ENCODE measurements around the gene POU2AF3.
"Not testable (repeated sequence)": the region's sequence is repeated elsewhere in the genome, so short reads cannot be mapped to it uniquely, and the experiment has no call there.

Gene POU2AF3

GRCh38 chr11:111310088-111310487 is 11.7 kb downstream of the POU2AF3 start:
- no peak for TF ChIP-seq CTCF (IDR thresholded peaks at IDR 0.05; ENCODE audit: low read depth, low read length)
- no peak for DNase-seq (ENCODE audit: low read depth in 2 of 2)
- H3K4me3 ChIP-seq (replicated peaks in 1 of 2; ENCODE audit: low read depth in 2 of 2, low read length in 2 of 2), result no peak overlapping the region

- no peak for DNase-seq (ENCODE audit: low read depth in 2 of 2)
- TF ChIP-seq CTCF (IDR thresholded peaks at IDR 0.05; ENCODE audit: low read depth, low read length), result no peak
- no peak overlapping the region for H3K4me3 ChIP-seq (replicated peaks in 1 of 2; ENCODE audit: low read depth in 2 of 2, low read length in 2 of 2)
Observed at GRCh38 chr11:111310723-111311122, 12.4 kb downstream of the POU2AF3 start.

GRCh38 chr11:111312076-111312475 is 13.7 kb downstream of the POU2AF3 start:
- H3K4me3 ChIP-seq (replicated peaks in 1 of 2; ENCODE audit: low read depth in 2 of 2, low read length in 2 of 2), result no peak overlapping the region
- TF ChIP-seq CTCF (IDR thresholded peaks at IDR 0.05; ENCODE audit: low read depth, low read length), result no peak
- DNase-seq (ENCODE audit: low read depth in 2 of 2), result no peak

- no peak for DNase-seq (ENCODE audit: low read depth in 2 of 2)
- no peak for TF ChIP-seq CTCF (IDR thresholded peaks at IDR 0.05; ENCODE audit: low read depth, low read length)
- no peak overlapping the region for H3K4me3 ChIP-seq (replicated peaks in 1 of 2; ENCODE audit: low read depth in 2 of 2, low read length in 2 of 2)
Observed at GRCh38 chr11:111319296-111319695, 20.9 kb downstream of the POU2AF3 start.

- H3K4me3 ChIP-seq (replicated peaks in 1 of 2; ENCODE audit: low read depth in 2 of 2, low read length in 2 of 2); DNase-seq (ENCODE audit: low read depth in 2 of 2): not testable (repeated sequence)
Observed at GRCh38 chr11:111320199-111320598, 21.9 kb downstream of the POU2AF3 start.

- H3K4me3 ChIP-seq (replicated peaks in 1 of 2; ENCODE audit: low read depth in 2 of 2, low read length in 2 of 2), result no peak overlapping the region
- no peak for DNase-seq (ENCODE audit: low read depth in 2 of 2)
- no peak for TF ChIP-seq CTCF (IDR thresholded peaks at IDR 0.05; ENCODE audit: low read depth, low read length)
Observed at GRCh38 chr11:111320728-111321568, 22.6 kb downstream of the POU2AF3 start.

- no peak for DNase-seq (ENCODE audit: low read depth in 2 of 2)
- TF ChIP-seq CTCF (IDR thresholded peaks at IDR 0.05; ENCODE audit: low read depth, low read length), result no peak
- no peak overlapping the region for H3K4me3 ChIP-seq (replicated peaks in 1 of 2; ENCODE audit: low read depth in 2 of 2, low read length in 2 of 2)
Observed at GRCh38 chr11:111322534-111322933, 24.2 kb downstream of the POU2AF3 start.

Data from cardiac fibroblast (primary cell).